Dendritic cell treated with granulocyte-macrophage colony-stimulating factor and Interleukin-4, amounts not matched to agents 40 ng/mL and 50 ng/mL, for 4 days (primary cell): ENCODE measurements around the gene DNHD1.

Experiments used
- H3K27ac Mint-ChIP-seq: one replicate; pipeline ENCODE4 v1.8.0; 2022; ENCODE audit warnings: mild to moderate bottlenecking, mixed read lengths
- H3K27me3 Mint-ChIP-seq: one replicate; pipeline ENCODE4 v1.8.0; 2022; ENCODE audit warnings: mild to moderate bottlenecking, mixed read lengths
- H3K36me3 Mint-ChIP-seq: one replicate; pipeline ENCODE4 v1.8.0; 2022; ENCODE audit warnings: low read depth, mixed read lengths
- H3K4me1 Mint-ChIP-seq: one replicate; pipeline ENCODE4 v1.8.0; 2022; ENCODE audit warnings: low read depth, mixed read lengths
- H3K4me3 Mint-ChIP-seq: one replicate; pipeline ENCODE4 v1.8.0; 2022; ENCODE audit warnings: mild to moderate bottlenecking, moderate library complexity, mixed read lengths
- H3K9me3 Mint-ChIP-seq: one replicate; pipeline ENCODE4 v1.8.0; 2022; ENCODE audit warnings: mixed read lengths
- intact Hi-C: fragments of 100-400 bp; cut with micrococcal nuclease; formaldehyde crosslinking; loops from one replicate; pipeline ENCODE4 v1.15.0; 2022

DNHD1 gene

DNA sequence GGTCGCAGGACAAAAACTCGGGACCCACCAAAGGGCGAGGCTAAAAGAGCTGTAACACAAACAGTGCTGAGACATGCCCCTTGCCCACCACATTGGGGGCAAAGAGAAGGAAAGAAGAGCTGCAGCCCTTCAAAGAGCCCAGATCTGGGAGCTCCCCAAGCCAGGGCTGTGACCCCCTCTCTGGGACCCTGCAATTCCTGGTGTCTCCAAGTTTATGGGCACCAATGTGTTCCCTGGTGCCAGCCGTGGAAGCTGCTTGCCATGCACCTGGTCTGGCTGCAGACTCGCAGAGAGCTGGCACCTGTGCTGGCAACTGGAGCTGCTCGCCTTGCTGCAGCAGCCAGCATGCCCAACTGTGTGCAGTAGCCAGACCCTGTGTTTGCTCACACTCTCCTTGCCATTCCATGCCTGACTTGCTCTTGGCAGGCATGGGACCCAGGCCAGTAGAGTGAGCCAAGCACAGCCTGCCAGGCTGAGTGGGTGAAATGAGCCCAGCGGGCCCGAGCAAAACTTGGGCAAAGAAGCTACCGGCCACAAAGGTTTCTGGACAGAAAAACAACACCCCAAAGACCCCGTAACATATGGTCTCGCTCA lies 90.4 kb downstream of the DNHD1 start:
- H3K4me1 Mint-ChIP-seq = no peaks in the 10 kb centered on the region
- no peaks in the 10 kb centered on the region for H3K27me3 Mint-ChIP-seq
- peaks cover 26% of the 10 kb centered on the region for H3K9me3 Mint-ChIP-seq
- no peak overlapping the region for H3K27ac Mint-ChIP-seq
- intact Hi-C loops = no loop called here
- no peak overlapping the region for H3K4me3 Mint-ChIP-seq
- peaks cover 62% of the 10 kb centered on the region for H3K36me3 Mint-ChIP-seq

DNA sequence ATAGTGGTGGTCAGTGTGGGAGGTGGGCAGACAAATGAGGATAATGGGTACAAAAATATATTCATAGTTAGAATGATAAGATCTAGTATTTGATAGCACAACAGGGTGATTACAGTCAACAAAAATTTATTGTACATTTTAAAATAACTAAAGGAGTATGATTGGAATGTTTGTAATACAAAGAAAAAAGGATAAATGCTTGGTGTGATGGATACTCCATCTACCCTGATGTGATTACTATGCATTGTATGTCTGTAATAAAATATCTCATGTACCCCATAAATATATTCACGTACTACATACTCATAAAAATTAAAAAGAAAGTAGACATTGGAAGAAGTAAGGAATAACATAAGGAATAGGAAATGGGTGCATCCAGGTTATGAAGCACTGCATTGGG lies 90.9 kb downstream of the DNHD1 start:
- Mint-ChIP-seq H3K4me1 (no peaks in the 10 kb centered on the region), H3K36me3 (peaks cover 61% of the 10 kb centered on the region), H3K9me3 (peaks cover 20% of the 10 kb centered on the region), H3K27me3 (no peaks in the 10 kb centered on the region), H3K4me3 (no peak overlapping the region), H3K27ac (no peak overlapping the region)
- intact Hi-C loops = no loop called here

- no peak overlapping the region for H3K27ac Mint-ChIP-seq
- H3K27me3 Mint-ChIP-seq = no peaks in the 10 kb centered on the region
- H3K4me3 Mint-ChIP-seq = no peak overlapping the region
- H3K36me3 Mint-ChIP-seq = peaks cover 73% of the 10 kb centered on the region
- intact Hi-C loops = no loop called here
- H3K4me1 Mint-ChIP-seq = peaks cover 4% of the 10 kb centered on the region
- H3K9me3 Mint-ChIP-seq = no peaks in the 10 kb centered on the region
Observed at GRCh38 chr11:6594142-6594768, 97.2 kb downstream of the DNHD1 start.

GRCh38 chr11:6596239-6596877 lies 99.3 kb downstream of the DNHD1 start:
- H3K4me1 Mint-ChIP-seq = peaks cover 9% of the 10 kb centered on the region
- H3K27me3 Mint-ChIP-seq = no peaks in the 10 kb centered on the region
- H3K4me3 Mint-ChIP-seq = no peak overlapping the region

GRCh38 chr11:6598555-6598954 lies 101.5 kb downstream of the DNHD1 start:
- Mint-ChIP-seq H3K9me3 (no peaks in the 10 kb centered on the region), H3K36me3 (peaks cover 76% of the 10 kb centered on the region)

More at GRCh38 chr11:6596239-6596877, 99.3 kb downstream of the DNHD1 start:
- no peak overlapping the region for H3K27ac Mint-ChIP-seq
- H3K36me3 Mint-ChIP-seq = peaks cover 87% of the 10 kb centered on the region
- intact Hi-C loops = no loop called here
- no peaks in the 10 kb centered on the region for H3K9me3 Mint-ChIP-seq

GRCh38 chr11:6599449-6599848 lies 102.4 kb downstream of the DNHD1 start:
- Mint-ChIP-seq H3K4me1 (peaks cover 9% of the 10 kb centered on the region), H3K9me3 (no peaks in the 10 kb centered on the region), H3K36me3 (peaks cover 67% of the 10 kb centered on the region), H3K4me3 (no peak overlapping the region), H3K27me3 (no peaks in the 10 kb centered on the region), H3K27ac (no peak overlapping the region)
- intact Hi-C loops = no loop called here

More at GRCh38 chr11:6598555-6598954, 101.5 kb downstream of the DNHD1 start:
- Mint-ChIP-seq H3K27ac (no peak overlapping the region), H3K27me3 (no peaks in the 10 kb centered on the region), H3K4me3 (no peak overlapping the region), H3K4me1 (peaks cover 9% of the 10 kb centered on the region)
- intact Hi-C loops = no loop called here

DNA sequence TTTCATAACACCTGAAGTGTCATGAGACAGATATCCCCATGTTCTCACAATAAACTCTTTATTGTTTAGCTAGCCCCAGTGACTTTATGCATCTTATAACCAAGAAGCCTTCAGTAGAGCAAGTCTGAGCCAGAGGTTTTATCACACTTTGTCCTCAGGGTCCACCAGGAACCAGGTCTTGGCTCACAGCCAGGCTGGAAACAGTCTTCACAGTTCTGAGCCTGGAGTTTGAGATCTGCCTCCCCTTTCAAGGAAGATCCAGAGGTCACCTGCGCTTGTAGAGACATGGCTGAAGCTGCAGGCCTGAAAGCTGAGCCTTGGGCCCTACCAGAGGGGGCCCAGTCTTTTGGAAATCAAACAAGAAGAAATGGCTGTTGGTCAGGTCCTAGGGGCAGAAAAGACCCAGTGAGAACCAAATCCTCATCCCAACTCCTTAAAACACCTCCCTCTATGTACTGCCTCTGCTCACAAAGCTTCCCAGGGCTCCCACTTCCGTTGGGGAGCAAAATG lies 102.9 kb downstream of the DNHD1 start:
- Mint-ChIP-seq H3K36me3 (peaks cover 63% of the 10 kb centered on the region), H3K27me3 (no peaks in the 10 kb centered on the region), H3K27ac (no peak overlapping the region), H3K4me1 (peaks cover 9% of the 10 kb centered on the region), H3K9me3 (no peaks in the 10 kb centered on the region), H3K4me3 (no peak overlapping the region)
- intact Hi-C loops = loop anchor here (5.0 to 10.0 kb wide), 3 partner anchors 65 to 215 kb away; partner anchors contain the start of genes ARFIP2 and TIMM10B

GRCh38 chr11:6601041-6601461 lies 104.0 kb downstream of the DNHD1 start:
- H3K36me3 Mint-ChIP-seq = peaks cover 59% of the 10 kb centered on the region
- intact Hi-C loops = loop anchor here (5.0 to 10.0 kb wide), 3 partner anchors 66 to 216 kb away; partner anchors contain the start of genes ARFIP2 and TIMM10B
- no peak overlapping the region for H3K4me3 Mint-ChIP-seq

GRCh38 chr11:6602096-6602940 lies 105.2 kb downstream of the DNHD1 start:
- intact Hi-C loops = loop anchor here (2.0 to 10.0 kb wide), 4 partner anchors 68 to 218 kb away; partner anchors contain the start of genes ARFIP2, MRPL17 and TIMM10B
- H3K4me3 Mint-ChIP-seq = no peak overlapping the region
- no peaks in the 10 kb centered on the region for H3K9me3 Mint-ChIP-seq
- no peaks in the 10 kb centered on the region for H3K27me3 Mint-ChIP-seq
- peaks cover 11% of the 10 kb centered on the region for H3K4me1 Mint-ChIP-seq
- peaks cover 50% of the 10 kb centered on the region for H3K36me3 Mint-ChIP-seq
- no peak overlapping the region for H3K27ac Mint-ChIP-seq

More at GRCh38 chr11:6601041-6601461, 104.0 kb downstream of the DNHD1 start:
- no peaks in the 10 kb centered on the region for H3K27me3 Mint-ChIP-seq
- no peaks in the 10 kb centered on the region for H3K9me3 Mint-ChIP-seq
- peaks cover 9% of the 10 kb centered on the region for H3K4me1 Mint-ChIP-seq
- H3K27ac Mint-ChIP-seq = no peak overlapping the region

DNA sequence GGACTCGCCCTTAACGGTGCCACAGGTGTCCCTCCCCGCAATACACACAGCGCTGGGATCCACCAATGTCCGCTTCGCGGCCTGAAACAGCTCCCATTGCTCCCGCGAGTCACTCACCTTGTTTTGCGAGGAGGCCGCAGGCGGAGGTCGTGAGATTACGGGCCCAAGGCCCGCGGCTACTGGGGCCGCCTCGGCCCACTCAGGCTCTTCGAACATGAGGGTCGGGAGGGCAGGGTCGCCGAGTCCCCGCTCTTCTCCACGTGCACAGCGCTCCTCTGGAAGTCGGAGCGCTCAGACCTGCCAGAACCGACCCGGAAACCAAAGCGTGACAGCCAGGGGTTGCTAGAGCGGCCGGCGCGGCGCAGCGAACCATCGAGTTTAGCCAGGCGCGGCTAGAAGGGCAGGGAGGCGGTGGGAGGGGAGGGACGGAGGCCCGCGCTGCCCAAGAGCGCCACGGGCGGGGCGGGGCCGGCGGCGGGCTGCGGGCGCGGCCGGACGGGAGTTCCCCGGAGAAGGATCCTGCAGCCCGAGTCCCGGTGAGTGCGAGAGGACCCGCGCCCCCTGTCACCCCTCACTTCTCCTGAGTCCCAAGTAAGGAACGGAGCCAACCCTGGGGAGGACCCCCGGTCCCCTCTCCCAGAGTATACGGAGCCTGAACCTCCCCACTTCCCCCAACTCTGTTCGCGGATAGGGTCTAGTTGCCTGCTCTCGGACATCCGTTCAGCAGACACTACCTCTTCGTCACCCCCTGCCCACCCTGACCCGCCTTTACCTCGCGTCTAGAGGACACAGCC lies 106.4 kb downstream of the DNHD1 start, which contains the start of the genes ILK and RRP8:
TSS of gene ILK (plus strand) at position 488 of the 794 bp plus-strand sequence. CDS start 498 bp downstream, outside the sequence.
TSS of gene RRP8 (minus strand) at position 330 of the 794 bp plus-strand sequence. CDS start at position 216, 114 bp downstream.
- peaks cover 50% of the 10 kb centered on the region for H3K36me3 Mint-ChIP-seq
- H3K9me3 Mint-ChIP-seq = no peaks in the 10 kb centered on the region
- H3K4me1 Mint-ChIP-seq = peaks cover 16% of the 10 kb centered on the region
- intact Hi-C loops = loop anchor here (1.0 to 10.0 kb wide), 6 partner anchors 9 to 219 kb away; partner anchors contain the start of genes ARFIP2, MRPL17, TAF10 and TIMM10B
- H3K27me3 Mint-ChIP-seq = no peaks in the 10 kb centered on the region
- no peak within 1 kb of the TSS for H3K27ac Mint-ChIP-seq
- H3K4me3 Mint-ChIP-seq = no peak within 1 kb of the TSS

- Mint-ChIP-seq H3K27ac (no peak overlapping the region), H3K4me1 (peaks cover 19% of the 10 kb centered on the region), H3K36me3 (peaks cover 50% of the 10 kb centered on the region), H3K9me3 (no peaks in the 10 kb centered on the region), H3K27me3 (no peaks in the 10 kb centered on the region), H3K4me3 (no peak overlapping the region)
- intact Hi-C loops = loop anchor here (1.0 to 10.0 kb wide), 5 partner anchors 8 to 219 kb away; partner anchors contain the start of genes ARFIP2, TAF10, TIMM10B and TPP1
Observed at GRCh38 chr11:6604081-6604626, 107.1 kb downstream of the DNHD1 start.

DNA sequence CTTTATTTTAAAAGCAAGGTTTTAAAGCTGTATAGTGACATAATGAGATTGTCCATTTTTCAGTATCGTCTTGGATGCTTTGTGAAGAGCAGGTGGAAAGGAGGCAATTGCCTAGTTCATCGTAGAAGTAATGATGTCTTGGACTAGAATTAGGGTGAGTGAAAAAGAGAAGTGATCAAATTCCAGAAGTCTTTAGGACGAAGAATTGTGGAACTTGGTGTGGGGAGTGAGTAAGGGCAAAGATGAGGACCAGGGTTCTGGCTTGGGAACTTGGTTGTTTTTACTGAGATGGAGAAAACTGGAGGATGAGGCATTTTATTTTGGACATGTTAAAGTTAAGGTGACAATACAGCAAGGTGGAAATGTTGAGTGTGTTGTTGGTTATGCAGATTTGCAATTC lies 107.7 kb downstream of the DNHD1 start:
- H3K27ac Mint-ChIP-seq = no peak overlapping the region
- no peaks in the 10 kb centered on the region for H3K27me3 Mint-ChIP-seq
- H3K4me1 Mint-ChIP-seq = peaks cover 19% of the 10 kb centered on the region
- peaks cover 50% of the 10 kb centered on the region for H3K36me3 Mint-ChIP-seq
- no peak overlapping the region for H3K4me3 Mint-ChIP-seq
- intact Hi-C loops = loop anchor here (1.0 to 10.0 kb wide), 5 partner anchors 8 to 220 kb away; partner anchors contain the start of genes ARFIP2, TAF10, TIMM10B and TPP1
- H3K9me3 Mint-ChIP-seq = no peaks in the 10 kb centered on the region
